ENCODE results near the gene MPP2. TPM values are rescaled to one million over a fixed set of nuclear protein-coding genes. Genes with fewer than 3 reads are reported as not detected.
"Not testable (repeated sequence)": the region's sequence is repeated elsewhere in the genome, so short reads cannot be mapped to it uniquely, and the experiment has no call there.

Gene MPP2
- polyA plus RNA-seq, 1 donor: 2.6 TPM

DNA sequence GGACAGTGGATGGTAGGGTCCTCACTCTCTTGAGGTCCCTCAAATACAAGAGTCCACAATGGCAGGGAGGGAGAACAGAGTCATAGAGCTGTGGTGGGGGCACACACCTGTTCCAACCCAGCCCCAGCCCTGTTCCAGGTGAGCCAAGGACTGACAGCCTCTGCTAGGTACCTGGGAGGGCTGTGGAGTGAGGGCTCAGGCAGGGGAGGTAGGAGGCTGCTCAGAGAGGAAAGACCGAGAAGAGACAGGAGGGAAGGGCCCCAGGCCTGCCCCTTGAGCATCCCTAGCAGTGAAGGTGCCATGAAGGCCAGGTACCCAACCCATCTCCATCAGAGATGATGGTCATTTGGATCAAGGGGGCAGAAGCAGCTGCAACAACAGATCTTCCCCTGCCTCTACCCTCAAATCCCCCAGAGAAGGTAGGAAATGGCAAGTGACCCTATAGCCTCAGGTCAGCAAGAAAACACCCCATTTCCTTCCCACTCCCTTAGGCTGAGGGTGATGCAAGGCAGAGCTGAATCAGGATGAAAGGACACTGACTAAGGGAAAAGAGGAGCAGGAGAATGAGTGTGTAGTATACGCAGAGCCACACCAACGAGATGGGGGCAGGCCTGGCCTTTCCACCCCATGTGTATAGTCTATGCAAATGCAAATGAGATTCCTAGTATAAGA, 31.7 kb downstream of the MPP2 start:
- no peak for DNase-seq (ENCODE audit: low read depth)

DNA sequence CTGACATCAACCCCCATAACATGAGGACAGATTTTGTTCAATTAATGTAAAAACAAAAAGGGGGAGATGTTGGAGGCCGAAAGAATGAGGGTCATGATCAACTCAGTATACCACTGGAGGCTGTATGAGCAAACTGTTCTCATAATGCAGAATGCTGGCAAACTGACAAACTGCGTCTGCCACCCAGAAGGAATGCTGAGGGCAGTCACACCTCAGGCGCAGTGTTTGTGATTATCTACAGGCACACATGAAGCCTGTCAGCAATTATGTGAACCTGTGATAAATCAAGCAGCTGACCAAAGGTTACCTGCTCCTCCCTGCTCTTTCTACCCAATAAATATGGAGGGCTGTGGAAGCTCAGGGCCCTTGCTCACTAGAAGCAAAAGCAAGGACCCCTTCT, 33.0 kb downstream of the MPP2 start:
- DNase-seq (ENCODE audit: low read depth): no peak

DNA sequence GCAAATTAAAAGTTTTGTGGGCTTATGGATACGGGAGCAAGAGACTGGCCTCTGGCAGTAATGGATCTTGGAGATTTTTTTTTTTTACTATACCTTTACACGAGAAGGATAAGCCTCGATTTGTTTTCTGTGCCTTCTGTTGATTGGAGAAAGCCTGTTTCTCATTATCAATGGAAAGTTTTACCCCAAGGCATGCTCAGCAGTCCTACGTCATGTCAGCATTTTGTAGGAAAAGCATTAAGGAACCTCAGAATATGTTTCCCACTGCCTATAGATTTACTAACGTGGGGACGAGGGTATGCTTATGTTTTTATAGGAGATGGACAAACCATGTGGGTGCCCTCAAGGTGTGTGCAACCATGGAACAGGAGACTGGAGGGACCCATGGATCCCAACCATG, 33.5 kb downstream of the MPP2 start:
- no peak for DNase-seq (ENCODE audit: low read depth)

DNA sequence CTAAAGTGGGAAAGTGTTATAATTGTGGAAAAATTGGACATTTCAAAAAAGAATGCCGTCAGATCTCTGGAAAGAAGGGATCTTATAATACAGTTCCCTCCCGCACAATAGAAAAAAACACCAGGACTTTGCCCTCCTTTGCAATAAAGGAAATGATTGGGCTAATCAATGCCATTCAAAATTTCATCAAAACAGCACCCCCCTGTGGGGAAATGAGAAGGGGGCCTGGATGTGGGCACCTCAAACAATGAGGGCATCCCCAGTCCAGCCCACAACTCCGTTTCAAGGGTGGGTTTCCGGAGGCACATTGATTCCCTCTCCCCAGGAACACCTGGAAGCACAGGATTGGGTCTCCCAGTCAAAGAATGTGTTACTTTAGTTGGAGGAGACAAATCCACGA, 34.2 kb downstream of the MPP2 start:
- DNase-seq (ENCODE audit: low read depth): no peak

DNA sequence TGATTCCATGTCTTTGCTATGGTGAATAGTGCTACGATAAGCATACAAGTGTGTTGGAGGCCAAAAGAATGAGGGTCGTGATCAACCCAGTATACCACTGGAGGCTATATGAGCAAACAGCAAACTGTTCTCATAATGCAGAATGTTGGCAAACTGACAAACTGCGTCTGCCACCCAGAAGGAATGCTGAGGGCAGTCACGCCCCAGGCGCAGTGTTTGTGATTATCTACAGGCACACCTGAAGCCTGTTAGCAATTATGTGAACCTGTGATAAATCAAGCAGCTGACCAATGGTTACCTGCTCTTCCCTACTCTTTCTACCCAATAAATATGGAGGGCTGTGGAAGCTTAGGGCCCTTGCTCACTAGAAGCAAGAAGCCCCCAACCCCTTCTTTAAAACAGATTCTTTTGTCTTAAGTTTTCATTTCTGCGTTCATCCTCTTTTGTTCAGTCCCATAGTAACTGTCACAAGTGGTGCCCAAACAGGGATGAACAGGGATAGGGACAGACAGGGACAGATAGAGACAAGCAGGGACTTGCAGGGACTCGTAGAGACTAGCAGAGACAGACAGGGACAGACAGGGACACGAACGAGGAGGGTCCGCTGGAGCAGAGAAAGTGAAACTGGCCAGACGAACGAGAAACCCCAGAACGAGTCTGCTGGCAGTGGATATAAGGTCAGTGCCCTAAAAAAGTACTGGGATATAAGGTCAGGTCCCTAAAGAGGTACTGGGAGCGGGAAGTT, 35.2 kb downstream of the MPP2 start:
- DNase-seq (ENCODE audit: low read depth): no peak

DNA sequence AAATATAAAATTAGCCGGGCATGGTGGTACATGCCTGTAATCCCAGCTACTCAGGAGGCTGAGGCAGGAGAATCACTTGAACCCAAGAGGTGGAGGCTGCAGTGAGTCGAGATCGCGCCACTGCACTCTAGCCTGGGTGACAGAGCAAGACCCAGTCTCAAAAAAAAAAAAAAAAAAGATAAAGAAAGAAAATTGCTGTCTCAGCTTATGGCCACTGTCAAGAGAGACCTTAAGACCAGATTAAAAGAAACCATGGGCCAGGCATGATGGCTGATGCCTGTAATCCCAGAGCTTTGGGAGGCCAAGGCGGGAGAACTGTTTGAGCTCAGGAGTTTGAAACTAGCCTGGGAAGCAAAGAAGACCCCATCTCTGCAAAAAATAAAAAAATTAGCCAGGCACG, 38.3 kb downstream of the MPP2 start:
- not testable (repeated sequence) for DNase-seq (ENCODE audit: low read depth)

DNA sequence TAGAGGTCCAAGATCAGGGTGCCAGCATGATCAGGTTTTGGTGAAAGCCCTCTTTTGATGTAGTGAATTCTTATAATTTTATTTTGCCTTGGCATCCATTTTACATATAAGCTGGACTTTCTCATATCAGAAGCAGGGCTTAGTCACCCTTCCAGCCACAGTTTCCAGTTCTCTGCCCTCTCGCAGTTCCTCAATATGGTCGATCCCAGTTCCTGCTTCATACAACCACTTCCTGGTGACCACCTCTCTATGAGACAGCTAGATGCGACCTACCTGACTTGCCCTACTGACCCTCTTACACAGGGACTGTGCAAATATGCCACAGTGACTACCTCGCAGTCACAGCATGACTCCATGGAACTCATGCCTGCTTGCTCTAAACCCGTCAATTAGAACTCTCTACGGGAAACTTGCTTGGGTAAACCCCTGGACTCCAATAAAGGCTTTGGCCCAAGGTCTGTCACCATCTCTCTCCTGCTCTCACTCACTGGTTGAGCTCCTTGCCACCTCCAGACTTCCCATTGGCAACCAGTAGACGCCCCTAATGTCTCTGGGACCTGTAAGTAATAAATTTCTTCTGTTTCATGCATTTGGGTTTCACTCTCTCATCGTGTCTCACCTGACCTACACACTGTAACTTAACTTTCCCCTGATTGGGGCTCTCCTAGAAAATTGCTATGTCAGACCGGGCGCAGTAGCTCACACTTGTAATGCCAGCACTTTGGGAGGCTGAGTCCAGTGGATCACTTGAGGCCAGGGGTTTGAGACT, 38.9 kb downstream of the MPP2 start:
- no peak for DNase-seq (ENCODE audit: low read depth)

DNA sequence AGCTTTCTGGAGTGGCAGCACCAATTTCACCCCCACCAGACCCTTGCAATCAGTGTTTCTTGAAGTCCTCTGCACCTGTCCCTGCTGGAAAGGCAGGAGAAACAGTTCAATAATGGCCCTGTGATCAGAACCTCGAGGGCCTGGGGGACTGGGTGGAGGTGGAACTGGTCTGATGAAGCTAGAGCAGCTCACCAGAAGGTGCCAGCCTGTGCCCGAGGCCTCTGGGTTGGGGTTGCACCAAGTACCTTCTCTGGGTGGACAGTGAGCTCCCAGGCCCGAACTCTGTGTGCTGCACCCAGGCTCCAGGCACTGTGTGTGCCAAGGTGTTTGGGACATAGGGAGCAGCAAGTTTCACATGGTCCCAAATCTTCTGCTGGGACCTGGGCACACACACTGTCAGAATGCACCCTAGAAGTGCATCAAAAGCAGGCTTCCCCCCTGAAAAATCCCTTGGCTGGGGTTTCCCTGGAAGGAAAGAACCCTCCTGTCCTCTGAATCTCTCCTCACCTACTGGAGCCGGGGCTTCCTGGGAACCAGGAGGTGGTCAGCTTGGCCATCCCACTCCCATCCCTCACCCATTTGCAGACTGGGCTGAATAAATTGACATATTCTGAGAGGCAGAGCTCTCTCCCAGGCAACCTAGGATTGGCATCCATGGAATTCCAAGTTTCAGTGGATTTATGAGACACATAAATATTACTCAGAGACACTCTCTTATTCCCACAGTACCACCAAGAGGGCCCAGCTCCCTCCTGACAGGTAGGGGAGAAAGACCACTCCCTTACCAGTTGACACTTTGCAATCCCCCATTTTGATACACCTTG, 43.0 kb downstream of the MPP2 start:
- DNase-seq (ENCODE audit: low read depth): no peak

DNA sequence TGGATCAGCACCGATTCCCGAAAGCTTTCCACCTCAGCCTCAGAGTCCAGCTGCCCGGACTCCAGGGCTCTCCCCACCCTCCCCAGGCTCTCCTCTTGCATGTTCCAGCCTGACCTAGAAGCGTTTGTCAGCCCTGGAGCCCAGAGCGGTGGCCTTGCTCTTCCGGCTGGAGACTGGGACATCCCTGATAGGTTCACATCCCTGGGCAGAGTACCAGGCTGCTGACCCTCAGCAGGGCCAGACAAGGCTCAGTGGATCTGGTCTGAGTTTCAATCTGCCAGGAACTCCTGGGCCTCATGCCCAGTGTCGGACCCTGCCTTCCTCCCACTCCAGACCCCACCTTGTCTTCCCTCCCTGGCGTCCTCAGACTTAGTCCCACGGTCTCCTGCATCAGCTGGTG, 45.4 kb downstream of the MPP2 start:
- no peak for DNase-seq (ENCODE audit: low read depth)

DNA sequence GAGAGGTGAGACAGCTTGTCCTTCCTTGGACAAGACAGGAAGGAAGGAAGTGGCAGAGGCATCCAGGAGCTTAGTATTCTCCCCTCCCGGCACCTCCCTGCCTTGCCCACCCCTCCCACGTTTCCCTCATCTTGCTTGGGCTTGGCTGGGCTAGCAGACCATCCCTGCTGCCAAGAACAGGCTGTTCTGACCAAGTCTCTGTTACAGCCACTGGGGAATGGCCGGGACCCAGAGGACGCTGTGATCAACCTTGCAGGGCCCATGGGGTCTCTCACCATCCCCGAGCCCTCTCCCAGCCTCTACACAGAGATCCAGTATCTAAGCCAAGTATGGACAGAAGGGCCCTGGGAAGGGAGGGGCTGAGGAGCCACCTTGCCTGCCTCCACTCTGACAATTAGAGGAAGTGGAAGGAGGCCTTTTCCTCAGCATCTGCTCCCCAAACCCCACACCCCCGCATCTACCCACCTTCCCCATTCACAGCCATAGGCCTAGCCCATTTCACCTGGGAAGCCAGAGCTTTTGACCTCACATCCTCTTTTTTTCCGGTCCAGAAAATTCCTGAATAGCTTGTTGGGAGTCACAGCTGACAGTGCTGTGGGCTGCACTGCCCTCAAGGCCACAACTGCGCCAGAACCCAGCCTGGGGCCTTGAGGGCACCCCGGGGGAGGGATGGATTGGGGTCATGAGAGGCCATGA, 46.3 kb downstream of the MPP2 start:
- DNase-seq (ENCODE audit: low read depth): no peak

DNA sequence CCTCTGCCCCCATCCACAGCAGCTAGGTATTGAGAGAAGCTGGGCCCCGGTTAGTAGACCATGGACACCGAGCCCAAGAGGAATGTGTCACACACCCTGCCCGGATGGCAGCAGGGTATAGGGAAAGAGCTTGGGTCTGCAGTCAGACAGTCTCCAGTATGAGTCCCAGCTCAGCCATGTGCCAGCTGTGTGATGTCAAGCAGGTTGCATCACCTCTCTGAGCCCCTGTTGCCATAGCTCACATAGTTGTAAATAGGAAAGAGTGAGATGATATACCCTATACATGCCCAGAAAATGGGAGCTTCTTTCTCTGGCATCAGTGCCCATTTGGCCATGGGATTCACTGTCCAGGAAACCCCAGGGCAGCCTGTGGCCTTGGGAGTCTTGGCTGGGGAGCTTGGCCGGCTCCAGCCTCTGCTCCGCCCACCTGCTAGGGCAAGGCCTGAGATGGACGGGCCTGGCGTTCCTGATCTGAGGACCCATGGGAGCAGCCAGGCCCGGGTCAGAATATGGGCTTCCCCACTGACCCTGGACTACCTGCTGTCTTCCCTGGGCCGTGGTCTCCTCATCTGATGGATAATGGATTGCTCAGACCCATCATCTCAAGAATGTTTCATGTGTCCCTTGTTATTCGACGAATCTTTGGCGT, 47.1 kb downstream of the MPP2 start:
- no peak for DNase-seq (ENCODE audit: low read depth)

DNA sequence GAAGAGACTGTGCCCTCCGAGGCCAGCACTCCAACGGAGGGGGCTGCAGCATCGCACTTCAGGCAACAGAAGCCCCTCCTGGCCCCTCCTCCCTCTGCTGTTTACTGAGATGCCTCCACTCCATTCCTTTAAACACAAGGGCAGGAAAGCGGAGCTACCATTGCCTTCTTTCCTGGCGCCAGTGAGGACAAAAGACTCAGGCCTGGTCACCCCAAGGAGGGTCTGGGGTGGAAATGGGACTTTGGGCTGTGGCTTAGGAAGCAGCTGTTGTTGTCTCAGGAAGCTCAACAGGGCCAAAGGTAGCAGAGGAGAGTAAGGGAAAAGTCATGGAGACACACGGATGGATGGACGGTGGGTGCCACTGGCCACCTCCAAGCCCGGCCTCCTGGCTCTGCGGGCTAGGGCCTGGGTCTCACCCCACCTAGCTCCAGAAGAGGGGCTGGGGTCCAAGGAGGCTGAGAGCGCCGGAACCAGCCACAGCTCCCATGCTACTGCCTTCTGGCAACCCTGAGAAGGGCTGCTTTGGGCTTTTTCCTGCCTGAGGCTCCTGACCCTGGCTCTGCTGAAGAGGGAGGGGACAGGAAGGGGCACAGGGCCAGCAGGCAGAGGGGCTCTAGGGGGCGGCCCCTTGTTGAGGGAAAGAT, 49.3 kb downstream of the MPP2 start:
- no peak for DNase-seq (ENCODE audit: low read depth)

DNA sequence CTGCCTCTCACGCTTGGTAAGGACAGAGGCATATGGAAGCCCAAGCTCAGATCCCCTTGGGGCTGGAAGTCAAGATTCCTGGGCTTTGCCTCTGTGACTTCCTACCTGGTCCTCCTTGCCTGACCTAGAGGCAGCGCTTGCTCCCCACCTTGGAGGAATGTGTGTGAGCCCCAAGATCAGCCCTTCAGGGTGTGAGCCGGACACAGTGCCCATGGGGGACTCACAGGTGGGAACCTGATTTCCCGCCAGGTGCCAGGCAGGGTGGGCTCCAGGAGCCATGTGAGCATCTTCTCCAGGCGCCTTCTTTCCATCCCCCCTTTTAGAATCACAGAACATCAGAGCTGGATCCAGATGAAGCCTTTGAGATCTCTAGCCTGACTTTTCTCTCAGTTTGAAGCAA, 50.2 kb downstream of the MPP2 start:
- DNase-seq (ENCODE audit: low read depth): no peak

DNA sequence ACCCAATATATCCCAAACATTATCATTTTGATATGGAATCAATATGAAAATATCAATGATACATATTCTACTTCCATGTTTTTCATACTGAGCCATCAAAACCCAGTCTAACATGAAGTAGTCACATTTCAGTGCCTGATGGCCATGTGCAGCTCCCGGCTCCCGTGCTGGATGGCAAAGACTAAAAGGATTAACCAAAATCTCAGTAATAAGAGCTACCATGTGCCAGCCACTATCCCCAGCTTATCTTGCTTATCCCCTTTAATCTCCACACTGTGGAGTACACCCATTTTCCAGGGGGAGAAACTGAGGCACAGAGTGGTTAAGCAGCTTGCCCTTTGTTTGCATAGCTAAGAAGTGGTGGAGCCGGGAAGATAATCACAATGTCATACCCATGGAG, 51.2 kb downstream of the MPP2 start:
- DNase-seq (ENCODE audit: low read depth): no peak

DNA sequence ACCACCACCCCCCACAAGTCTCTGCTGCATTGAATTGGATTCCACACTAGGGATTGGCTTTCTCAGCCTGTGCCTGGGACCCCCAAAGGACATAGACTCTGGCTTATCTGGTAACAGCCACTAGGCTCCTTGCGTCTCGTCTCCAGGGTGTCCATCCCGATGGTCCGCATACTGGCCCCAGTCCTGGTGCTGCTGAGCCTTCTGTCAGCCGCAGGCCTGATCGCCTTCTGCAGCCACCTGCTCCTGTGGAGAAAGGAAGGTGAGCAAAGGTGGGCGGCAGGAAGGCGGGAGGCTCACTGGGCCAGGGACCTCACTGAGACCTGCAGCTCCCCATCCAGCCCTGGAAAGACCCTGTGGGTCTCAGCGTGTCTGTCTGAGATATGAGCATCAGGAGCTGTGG, 52.3 kb downstream of the MPP2 start:
- DNase-seq (ENCODE audit: low read depth): no peak

DNA sequence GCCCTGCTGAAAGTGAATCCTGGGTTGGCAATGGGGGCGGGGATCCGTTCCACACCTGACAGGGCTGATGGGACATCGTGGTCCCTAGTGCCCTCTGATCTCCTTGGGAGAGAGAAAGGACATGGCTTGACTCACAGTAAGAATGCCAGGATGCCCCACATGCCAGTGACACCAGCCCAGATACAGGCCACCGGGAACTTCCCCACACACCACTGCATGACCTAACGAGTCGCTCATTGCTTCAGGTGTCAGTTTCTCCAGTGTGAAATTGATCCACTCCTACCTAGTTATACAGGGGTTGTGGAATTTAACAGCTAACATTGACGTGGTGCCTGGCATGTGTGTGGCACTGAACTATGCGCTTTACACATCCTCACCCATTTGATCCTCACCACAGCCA, 52.8 kb downstream of the MPP2 start:
- no peak for DNase-seq (ENCODE audit: low read depth)

DNA sequence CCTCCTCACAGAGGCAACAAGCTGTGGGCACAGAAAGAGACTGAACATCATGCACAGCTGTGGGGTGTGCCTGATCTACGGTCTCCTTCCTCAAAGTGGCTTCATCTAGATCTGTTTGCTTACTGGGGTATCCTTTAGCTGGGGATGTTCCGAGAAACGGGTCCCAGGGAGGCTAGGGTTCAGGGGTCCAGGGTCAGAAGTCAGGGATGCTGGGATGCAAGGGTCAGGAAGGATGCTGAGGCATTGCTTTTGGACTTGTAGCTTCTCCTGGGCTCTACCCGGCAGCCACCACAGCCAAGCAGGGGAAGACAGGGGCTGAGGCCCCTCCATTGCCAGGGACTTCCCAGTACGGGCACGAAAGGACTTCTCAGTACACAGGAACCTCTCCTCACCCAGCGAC, 53.8 kb downstream of the MPP2 start:
- no peak for DNase-seq (ENCODE audit: low read depth)

DNA sequence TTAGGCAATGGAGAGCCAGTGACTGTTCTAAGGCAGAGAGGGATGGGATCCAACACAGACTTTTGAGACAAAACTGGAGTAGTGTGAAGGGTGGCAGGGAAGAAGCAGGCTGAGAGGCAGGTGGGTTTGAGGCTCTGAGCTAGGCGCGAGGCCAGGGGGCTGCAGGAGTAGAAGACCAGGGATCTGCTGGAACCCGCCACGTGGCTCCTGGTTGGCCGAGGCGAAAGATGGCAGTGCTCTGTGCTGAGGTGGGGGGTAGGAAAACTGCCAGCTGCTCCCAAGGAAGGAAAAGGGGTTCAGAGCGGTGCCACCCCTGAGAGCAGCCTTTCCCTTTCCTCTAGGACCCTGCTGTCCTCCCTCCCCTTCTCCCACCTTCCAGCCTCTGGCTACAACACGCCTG, 54.8 kb downstream of the MPP2 start:
- DNase-seq (ENCODE audit: low read depth): no peak

DNA sequence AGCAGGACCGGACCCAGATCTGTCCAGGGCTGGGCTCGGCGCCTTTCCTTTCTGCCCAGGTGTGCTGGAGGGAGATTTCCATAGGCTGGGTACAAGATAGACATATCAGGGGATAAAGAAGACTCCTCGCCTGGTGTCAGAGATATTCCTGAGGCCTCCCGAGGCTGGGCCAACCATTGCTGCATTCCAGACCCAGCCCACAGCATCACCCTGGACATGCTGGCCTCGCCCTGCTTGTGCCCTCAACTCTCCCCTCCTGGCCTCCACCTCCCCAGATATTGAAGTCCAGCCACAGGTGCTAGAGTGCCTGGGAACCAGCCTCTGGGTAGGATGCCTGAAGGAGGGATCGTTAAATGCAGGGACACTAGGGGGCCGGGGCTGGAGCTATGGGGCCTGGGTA, 58.2 kb downstream of the MPP2 start:
- no peak for DNase-seq (ENCODE audit: low read depth)

DNA sequence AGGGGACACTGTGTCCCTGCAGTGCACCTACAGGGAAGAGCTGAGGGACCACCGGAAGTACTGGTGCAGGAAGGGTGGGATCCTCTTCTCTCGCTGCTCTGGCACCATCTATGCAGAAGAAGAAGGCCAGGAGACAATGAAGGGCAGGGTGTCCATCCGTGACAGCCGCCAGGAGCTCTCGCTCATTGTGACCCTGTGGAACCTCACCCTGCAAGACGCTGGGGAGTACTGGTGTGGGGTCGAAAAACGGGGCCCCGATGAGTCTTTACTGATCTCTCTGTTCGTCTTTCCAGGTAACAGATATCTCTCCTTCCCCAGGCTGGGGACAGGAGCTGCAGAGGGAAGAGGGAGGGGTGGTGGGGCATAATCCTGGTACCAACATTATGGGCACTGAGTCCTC, 58.7 kb downstream of the MPP2 start:
- DNase-seq (ENCODE audit: low read depth): no peak
